Myocyte (in vitro differentiated cells): ENCODE measurements around the gene SPTLC2. TPM values are rescaled to one million over a fixed set of nuclear protein-coding genes. Genes with fewer than 3 reads are reported as not detected.
"Not testable (repeated sequence)": the region's sequence is repeated elsewhere in the genome, so short reads cannot be mapped to it uniquely, and the experiment has no call there.

Experiments used
- DNase-seq: peaks from one replicate; pipeline ENCODE4 v3.0.0-alpha.2; 2012; ENCODE audit warnings: low read depth
- total RNA-seq: library from RNA; depleted of rRNA; stranded (reverse); fragments of >200 nt; gene quantifications from 2 replicates; pipeline ENCODE4 v1.2.3, GENCODE V29; 2014

Gene SPTLC2
- total RNA-seq, 1 donor from 2014 or later = 11.6 TPM

DNA sequence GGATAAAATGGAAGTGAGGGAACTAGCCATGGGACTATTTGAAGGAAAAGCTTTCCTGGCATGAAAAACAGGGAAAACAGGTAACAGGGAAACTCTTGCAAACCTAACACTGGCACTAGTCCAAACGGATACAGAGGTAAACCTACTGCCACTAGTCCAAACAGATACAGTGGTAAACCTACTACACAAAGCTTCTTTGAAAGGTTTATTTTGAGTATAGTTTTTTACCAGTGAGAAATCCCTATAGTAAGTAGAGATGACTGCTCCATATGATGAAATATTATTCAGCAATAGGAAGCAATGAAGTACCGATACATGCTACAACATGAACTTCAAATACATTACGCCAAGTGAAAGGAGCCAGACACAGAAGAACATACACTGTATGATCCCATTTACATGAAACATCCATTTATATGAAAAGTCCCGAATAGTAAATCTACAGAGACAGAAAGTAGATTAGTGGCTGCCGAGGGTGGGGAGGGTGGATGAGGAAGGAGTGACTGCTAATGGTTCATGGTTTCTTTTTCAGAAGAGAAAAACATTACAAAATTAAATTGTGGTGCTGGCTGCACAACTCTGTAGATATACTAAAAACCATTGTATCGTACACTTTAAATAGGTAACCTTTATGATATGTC lies 25.5 kb downstream of the SPTLC2 start:
- DNase-seq = no peak

- no peak for DNase-seq
Measured at GRCh38 chr14:77589099-77589498, 27.3 kb downstream of the SPTLC2 start.

GRCh38 chr14:77588411-77589025 lies 27.9 kb downstream of the SPTLC2 start:
- DNase-seq = not testable (repeated sequence)

DNA sequence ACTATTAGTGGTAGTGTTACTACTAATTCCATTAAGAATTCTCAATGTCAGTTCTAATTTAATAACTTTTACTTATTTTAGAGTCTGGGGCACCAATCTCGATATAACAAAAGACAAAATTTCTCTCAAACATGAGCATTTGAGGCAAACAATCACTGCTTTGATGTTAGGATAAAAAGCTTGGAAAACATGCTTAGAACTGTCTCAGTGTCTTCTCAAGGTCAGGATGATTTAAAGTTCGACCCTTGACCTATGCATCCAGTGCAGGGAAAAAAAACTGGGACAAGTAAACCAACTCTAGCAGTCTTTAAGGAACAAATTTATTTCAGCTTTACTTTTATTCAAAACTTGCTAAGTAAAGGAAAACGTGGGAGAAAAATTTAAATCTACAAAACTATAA lies 31.1 kb downstream of the SPTLC2 start:
- no peak for DNase-seq

DNA sequence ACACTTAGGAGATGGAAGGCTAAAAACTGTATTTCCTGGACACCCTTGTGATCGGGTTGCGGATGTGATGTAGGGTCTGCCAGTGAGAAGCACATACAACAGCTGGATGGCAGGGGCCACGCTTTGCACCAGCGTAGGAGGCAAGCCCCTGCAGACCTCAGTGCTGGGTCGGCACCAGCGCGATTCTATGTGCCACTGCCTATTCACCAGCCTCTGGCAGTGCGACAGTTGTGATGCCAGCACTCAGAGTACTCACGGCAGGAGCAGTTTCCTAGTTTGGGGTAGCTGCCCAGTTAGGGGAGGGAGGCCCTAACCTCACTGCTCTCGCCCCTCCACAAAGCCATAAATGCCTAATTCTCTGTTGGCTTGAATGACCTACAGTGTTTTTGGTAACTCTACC lies 31.6 kb downstream of the SPTLC2 start:
- no peak for DNase-seq

DNA sequence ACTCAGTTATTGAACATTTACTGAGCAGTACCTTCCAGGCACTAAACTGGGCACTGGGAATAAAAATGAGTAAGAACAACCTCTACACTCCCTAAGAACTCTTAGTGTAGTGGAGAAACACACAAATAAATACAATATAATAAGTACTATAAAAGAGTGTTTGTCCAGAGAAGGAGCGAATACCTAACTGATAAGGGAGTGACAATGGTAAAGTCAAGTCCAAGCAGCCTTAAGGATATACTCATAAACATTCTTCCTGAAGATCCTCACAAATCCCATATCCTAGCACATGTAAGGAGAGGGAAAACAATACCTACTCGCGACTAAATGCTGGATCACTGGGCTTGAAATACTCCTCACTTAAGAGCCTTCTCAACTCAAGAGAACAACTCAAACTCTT lies 32.8 kb downstream of the SPTLC2 start:
- no peak for DNase-seq

DNA sequence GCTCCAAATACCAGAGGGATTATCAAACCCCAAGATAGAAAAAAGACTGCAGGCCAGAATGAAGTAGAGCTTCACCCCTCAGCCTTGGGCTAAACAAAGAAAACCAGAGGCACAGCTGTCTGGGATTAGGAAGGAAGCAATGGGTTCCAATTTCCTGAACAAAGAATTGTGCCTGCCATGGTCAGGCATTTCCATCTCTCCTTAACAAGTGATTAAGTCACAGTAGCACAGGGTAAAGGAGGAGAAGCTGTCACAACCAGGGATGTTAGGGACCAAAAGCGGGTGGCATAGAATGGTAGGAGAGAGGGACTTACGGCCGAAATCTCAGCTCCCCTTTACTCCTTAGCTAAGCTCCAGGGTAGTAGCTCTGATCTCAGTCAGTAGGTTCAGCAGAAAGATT lies 33.9 kb downstream of the SPTLC2 start:
- DNase-seq = peak; percentile 87

DNA sequence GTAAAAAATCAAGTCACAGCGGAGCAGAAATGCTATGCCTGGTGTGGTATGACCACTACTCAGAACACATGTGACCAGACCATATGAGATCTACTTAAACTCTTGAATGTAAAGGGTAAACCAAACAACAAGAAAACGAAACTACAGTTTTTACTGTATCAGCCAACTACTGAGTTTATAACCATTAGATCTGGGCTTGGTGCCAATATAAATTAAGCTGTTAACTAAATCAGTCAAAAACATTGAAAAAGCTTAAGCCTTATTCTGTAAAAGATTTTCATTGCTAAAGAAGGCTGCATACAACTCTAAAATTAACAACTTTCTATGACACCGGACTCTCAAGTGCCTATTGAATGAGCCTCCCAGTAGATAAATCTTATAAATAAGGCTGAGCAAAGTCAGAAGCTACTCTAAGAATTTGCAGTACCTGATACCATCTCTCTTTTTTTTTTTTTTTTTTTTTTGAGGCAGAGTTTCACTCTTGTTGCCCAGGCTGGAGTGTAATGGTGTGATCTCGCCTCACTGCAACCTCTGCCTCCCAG lies 35.4 kb downstream of the SPTLC2 start:
- peak; percentile 28 for DNase-seq

DNA sequence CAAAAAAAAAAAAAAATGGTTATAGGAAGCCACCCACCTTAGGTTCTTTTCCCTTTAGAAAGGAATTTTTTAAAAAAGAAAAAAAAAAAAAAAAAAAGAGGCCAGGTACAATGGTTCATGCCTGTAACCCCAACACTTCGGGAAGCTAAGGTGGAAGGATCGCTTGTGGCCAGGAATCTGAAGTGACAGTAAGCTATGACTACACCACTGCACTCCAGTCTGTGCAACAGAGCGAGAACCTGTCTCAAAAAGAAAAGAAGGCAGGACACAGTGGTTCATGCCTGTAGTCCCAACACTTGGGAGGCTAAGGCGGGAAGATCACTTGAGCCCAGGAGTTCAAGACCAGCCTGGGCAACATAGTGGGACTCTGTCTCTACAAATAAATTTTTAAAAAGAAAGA lies 36.0 kb downstream of the SPTLC2 start:
- no peak for DNase-seq

DNA sequence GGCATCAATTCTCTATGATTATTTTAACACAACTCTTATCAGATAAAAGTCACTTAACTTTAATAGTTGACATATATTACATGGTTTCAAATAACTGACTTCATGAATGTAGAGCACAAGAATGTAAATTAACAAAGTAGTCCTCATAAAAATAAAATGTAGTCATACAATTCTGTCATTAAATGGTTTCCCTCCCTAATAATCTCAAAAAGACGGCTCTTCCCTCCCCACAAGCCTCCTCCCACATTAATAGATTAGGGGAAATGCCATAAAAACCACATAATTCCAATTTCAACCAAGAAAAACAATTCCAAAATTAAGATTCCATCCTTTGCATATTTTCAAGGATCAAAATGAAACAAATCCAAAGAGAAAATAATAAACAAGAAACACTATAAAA lies 36.7 kb downstream of the SPTLC2 start:
- no peak for DNase-seq

DNA sequence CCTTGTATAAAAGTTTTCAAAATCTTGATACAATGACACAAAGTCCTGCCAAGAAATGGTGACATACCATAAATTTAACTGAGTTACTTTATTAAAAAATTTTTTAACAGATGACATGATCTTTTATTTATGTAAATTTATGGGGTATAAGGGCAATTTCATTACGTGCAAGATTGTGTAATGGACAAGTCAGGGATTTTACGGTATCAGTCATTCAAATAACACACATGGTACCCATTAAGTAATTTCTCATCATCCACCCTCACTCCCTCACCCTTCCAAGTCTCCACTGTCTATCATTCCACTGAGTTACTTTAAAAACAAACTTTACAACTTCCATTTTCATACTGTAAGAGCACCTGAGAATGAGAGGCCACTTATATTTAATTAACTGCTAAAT lies 37.4 kb downstream of the SPTLC2 start:
- no peak for DNase-seq

DNA sequence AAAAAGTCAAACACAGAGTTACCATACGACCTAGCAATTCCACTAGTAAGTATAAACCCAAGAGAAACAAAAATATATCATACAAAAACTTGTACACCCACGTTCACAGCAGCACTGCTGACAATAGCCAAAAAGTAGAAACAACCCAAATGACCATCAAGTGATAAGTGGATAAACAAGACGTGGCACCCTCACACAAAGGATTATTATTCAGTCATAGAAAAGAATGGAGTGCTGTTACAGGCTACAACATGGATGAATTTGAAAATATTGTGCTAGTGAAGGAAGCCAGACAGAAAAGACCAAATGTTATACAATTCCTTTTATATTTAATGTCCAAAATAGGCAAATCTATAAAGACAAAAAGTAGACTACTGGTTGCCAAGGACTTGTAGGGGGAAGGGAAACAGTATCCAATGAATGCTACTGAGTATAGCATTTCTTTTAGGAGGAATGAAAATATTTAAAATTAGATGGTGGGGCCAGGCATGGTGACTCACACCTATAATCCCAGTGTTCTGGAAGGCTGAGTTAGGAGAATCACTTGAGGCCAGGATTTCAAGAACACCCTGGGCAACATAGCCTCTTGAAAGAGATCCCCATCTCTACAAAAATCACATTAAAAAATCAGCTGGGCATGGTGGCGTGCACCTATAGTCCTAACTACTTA lies 41.9 kb downstream of the SPTLC2 start:
- DNase-seq = no peak

DNA sequence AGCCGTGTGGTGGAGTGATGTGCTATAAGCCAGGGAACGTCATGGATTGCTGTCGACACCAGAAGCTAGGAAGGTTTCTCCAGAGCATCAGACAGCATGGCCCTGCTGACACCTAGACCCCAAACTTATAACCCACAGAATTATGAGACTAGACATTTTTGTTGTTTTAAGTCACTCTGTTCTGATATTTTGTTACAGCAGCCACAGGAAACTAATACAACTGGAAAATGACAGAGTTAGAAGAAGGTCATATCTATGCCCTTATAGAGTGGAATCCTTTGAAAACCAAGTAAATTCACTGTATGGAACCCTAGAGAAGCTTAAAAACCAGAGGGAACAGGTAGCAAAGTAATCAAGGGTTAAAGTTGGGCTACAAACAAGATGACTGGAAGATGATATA lies 42.5 kb downstream of the SPTLC2 start:
- DNase-seq = no peak

GRCh38 chr14:77570706-77571268 lies 45.6 kb downstream of the SPTLC2 start:
- DNase-seq = no peak

GRCh38 chr14:77565994-77566305 lies 50.5 kb downstream of the SPTLC2 start:
- no peak for DNase-seq

DNA sequence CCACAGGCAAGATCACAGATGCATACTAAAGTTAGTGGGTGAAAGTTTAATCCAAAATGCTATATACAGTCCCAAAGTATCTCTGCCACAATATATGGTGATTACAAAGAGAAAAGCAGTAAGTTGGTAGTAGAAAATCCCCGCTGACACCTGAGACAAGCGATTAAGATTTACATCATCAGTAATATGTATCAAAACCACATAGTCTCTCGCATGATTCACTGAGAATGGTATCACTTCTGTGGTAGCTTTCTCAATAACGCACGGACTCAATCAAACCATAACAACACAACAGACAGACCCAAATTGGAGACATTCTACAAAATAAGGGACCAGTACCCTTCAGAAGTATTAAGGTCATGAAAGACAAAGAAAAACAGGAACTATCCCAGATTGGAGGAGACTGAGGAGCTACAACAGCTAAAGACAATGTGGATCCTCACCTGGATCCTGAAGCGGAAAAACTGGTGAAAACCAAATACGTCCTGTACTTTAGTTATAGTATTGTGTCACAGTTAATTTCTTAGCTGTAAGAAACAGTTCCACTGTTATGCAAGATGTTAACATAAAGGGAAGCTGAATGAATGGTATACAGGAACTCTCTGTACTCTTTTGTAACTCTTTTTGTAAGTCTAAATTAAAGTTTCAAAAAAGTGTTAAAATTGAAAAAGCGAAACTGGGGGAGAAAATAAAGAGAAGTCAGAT lies 51.0 kb downstream of the SPTLC2 start:
- no peak for DNase-seq

DNA sequence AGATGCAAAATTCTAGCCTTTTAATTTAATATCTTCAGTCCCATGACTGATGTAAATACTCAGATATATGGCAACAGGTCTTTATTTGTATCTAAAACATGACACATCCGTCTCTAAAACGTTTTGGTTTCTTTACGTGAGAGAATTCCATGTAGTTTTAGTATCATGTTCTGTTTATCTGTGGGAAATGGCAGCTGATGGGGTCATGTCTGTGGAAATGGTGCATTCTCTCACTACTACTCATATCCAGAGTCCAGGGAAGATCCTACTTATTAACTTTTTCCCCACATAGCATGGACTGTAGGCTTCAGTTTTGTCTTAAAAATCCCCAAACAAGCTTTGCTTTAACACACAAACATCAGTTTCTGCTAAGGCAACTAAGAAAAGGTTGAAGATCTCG lies 53.8 kb downstream of the SPTLC2 start:
- peak; percentile 72 for DNase-seq

DNA sequence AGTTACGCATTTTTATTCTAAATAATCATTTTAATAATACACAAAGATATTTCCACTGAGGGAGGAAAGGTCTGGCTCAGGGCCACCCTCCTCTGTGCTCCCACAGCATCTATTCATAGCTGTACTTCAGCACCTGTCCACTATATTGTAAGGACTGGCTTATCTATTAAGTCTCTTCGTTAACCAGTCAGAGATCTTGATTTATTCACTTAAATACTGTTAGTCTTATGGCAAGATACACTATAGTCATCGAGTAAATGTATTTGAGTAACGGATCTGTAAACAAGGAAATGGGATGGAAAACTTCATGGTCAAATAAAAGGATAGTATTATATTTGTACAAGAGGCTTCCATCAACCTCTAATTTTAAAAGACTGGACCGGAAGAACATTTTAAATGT lies 54.6 kb downstream of the SPTLC2 start:
- DNase-seq = peak; percentile 34

- DNase-seq = no peak
Measured at GRCh38 chr14:77559381-77559780, 57.1 kb downstream of the SPTLC2 start.

DNA sequence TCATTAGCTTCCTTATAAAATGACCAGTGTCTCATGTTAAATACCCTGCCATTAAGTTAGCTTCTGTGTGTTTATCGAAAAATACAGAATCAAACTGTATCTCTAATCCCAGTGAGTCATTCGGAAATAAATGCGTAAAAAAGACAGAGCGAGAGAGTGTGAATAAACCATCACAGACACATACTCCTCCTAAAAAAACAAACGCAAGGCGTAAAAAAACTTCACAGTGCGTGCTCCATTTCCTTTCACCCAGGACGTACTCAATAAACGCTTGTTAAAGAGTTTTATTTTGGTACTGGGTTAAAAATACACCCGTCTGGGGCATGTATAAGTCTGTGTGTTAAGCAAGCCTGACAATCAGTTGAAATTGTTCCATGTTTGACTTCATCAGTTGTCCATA lies 59.0 kb downstream of the SPTLC2 start:
- DNase-seq = no peak

GRCh38 chr14:77556946-77557345 lies 59.5 kb downstream of the SPTLC2 start:
- no peak for DNase-seq
